Measurements from ENCODE around the gene ETV6. TPM values are rescaled to one million over a fixed set of nuclear protein-coding genes. Genes with fewer than 3 reads are reported as not detected.

The ETV6 gene
- total and polyA plus RNA-seq, 2 of the 8 experiments (the other 6 are each of a cell fraction or from before 2014, with no cell fraction given), result 5.5 to 23.9 TPM

GRCh38 chr12:11698729-11699128 lies 49.3 kb downstream of the ETV6 start:
- no peak overlapping the region for H4K8ac ChIP-seq (ENCODE audit: extremely low read depth, insufficient read depth, low read length)
- H3K4me1 ChIP-seq (replicated peaks in 1 of 4; ENCODE audit: control insufficient read depth in 3 of 4, insufficient read depth in 4 of 4, low read length in 3 of 4), result peaks cover 0 to 9% (median 2%) of the 10 kb centered on the region in 4 experiments; a peak in 3 of 7 replicates
- no peak overlapping the region for H2BK20ac ChIP-seq (ENCODE audit: low read length)
- ChIA-PET CTCF (ENCODE audit: partially characterized antibody) (interaction anchor here (0.8 to 1.9 kb wide), 2 partner anchors 24 to 118 kb away, joined by 3 to 5 read pairs; no protein-coding TSS in a partner anchor), POLR2A (ENCODE audit: partially characterized antibody) (interaction anchor here (1.1 kb wide), 1 partner anchor 32 kb away, joined by 3 read pairs; no protein-coding TSS in a partner anchor)
- H3K9me3 ChIP-seq (ENCODE audit: insufficient read depth in 2 of 2, low read depth in 1 of 2, low read length in 1 of 2), result no peaks in the 10 kb centered on the region
- no peak for TF ChIP-seq CBX8 (IDR thresholded peaks at IDR 0.05; ENCODE audit: borderline replicate concordance, low read depth, low read length)
- TF ChIP-seq RFX5 (IDR thresholded peaks at IDR 0.05; ENCODE audit: borderline replicate concordance, low read depth, low read length), result no peak
- TF ChIP-seq CREB1 (IDR thresholded peaks at IDR 0.05), result no peak
- no peak for TF ChIP-seq KDM5A (IDR thresholded peaks at IDR 0.05; ENCODE audit: low read length)
- no peak for TF ChIP-seq CHD1 (IDR thresholded peaks at IDR 0.05; ENCODE audit: low read depth, low read length)
- TF ChIP-seq SRF (IDR thresholded peaks at IDR 0.05; ENCODE audit: low read depth, low read length), result no peak
- TF ChIP-seq NANOG (IDR thresholded peaks at IDR 0.05; ENCODE audit: insufficient read depth, low read depth, low read length, poor library complexity, severe bottlenecking), result no peak
- no peak overlapping the region for H4K91ac ChIP-seq (replicated peaks; ENCODE audit: insufficient read length, low read length)
- no peak for FAIRE-seq
- no peak overlapping the region for H2AK5ac ChIP-seq (ENCODE audit: low read depth, low read length)
- WGBS, 2 experiments (ENCODE audit: extremely low coverage in 1 of 2, insufficient coverage in 1 of 2, insufficient read length in 1 of 2, insufficient replicate concordance in 2 of 2, low coverage in 1 of 2, low lambda C conversion rate in 2 of 2, missing lambda C conversion rate in 1 of 2), result 90% methylated on average over 2 of the region's 2 CpGs; no CpG with 5 or more reads in 1 of the 2 experiments
- H3K4ac ChIP-seq (replicated peaks; ENCODE audit: insufficient read length, low read depth, low read length), result no peak overlapping the region
- no peaks in the 10 kb centered on the region for H3K36me3 ChIP-seq (ENCODE audit: control insufficient read depth in 2 of 4, insufficient read depth in 4 of 4, low read length in 3 of 4)
- H2BK15ac ChIP-seq (ENCODE audit: low read length), result no peak overlapping the region
- no peak overlapping the region for H3K4me3 ChIP-seq (ENCODE audit: extremely low read depth in 1 of 4, insufficient read depth in 2 of 4, low read depth in 3 of 4, low read length in 4 of 4)
- no peak overlapping the region for H2AFZ ChIP-seq (ENCODE audit: low read length)
- no peak overlapping the region for H2BK12ac ChIP-seq (ENCODE audit: low read depth, low read length)
- no peak overlapping the region for H3K14ac ChIP-seq (ENCODE audit: insufficient read length)
- H3K79me1 ChIP-seq (ENCODE audit: low read depth, low read length), result no peaks in the 10 kb centered on the region; the same call in 1 of the 2 replicates
- no peak overlapping the region for H4K5ac ChIP-seq (ENCODE audit: insufficient read length, low read depth, low read length)
- H3K27ac ChIP-seq (ENCODE audit: low read depth, low read length), result no peak overlapping the region
- H3K27me3 ChIP-seq (replicated peaks in 1 of 4; ENCODE audit: control insufficient read depth in 3 of 4, extremely low read depth in 1 of 4, insufficient read depth in 3 of 4, low read length in 3 of 4), result no peaks in the 10 kb centered on the region
- H3K4me2 ChIP-seq (ENCODE audit: insufficient read depth in 1 of 2, low read depth in 2 of 2, low read length in 2 of 2), result no peak overlapping the region
- H2BK120ac ChIP-seq (replicated peaks; ENCODE audit: low read depth, low read length), result no peak overlapping the region
- H3K9ac ChIP-seq (replicated peaks in 1 of 4; ENCODE audit: extremely low read depth in 1 of 4, low read depth in 3 of 4, low read length in 3 of 4), result no peak overlapping the region
- H4K20me1 ChIP-seq (replicated peaks in 1 of 2; ENCODE audit: control insufficient read depth in 1 of 2, insufficient read depth in 2 of 2, low read length in 2 of 2), result no peaks in the 10 kb centered on the region
- H3K56ac ChIP-seq (replicated peaks; ENCODE audit: insufficient read length, low read depth, low read length), result no peak overlapping the region
- DNase-seq (ENCODE audit: low read depth in 1 of 2, low spot score in 2 of 2), result no peak
- peaks cover 0 to under 1% of the 10 kb centered on the region in 2 experiments; a peak in 1 of 4 replicates for H3K79me2 ChIP-seq (ENCODE audit: control insufficient read depth in 1 of 2, insufficient read depth in 2 of 2, low read length in 2 of 2)
- no peak overlapping the region for H3K18ac ChIP-seq (ENCODE audit: extremely low read depth, low read length)
- no peaks in the 10 kb centered on the region for H3K23me2 ChIP-seq (ENCODE audit: low read depth, low read length)
- H2BK5ac ChIP-seq (ENCODE audit: low read depth, low read length), result no peak overlapping the region
- H3K23ac ChIP-seq (ENCODE audit: insufficient read length), result no peak overlapping the region

Measured in H1 (cell line).